Fibroblast of villous mesenchyme (primary cell): ENCODE measurements around the gene C1GALT1. TPM values are rescaled to one million over a fixed set of nuclear protein-coding genes. Genes with fewer than 3 reads are reported as not detected.

ENCODE experiments used
- DNase-seq: peaks from one replicate; pipeline ENCODE4 v3.0.0-alpha.2; 2010; ENCODE audit warnings: low read depth
- H3K4me3 ChIP-seq: 2 replicates; pipeline ENCODE4 v1.5.1; 2011; ENCODE audit warnings: low read depth, mild to moderate bottlenecking, low read length
- total RNA-seq: library from RNA; depleted of rRNA; stranded (reverse); fragments of >200 nt; gene quantifications from 2 replicates; pipeline ENCODE4 v1.2.3, GENCODE V29; 2012
- TF ChIP-seq, protein P1 (sequence below): IDR thresholded peaks from 2 replicates; pipeline ENCODE4 v1.5.1; 2012; ENCODE audit warnings: low read depth, mild to moderate bottlenecking, low read length; ENCODE audit not compliant: insufficient read depth

Gene C1GALT1
- total RNA-seq, 1 donor, result 11.7 TPM

- DNase-seq, result no peak
- TF ChIP-seq, protein P1, sequence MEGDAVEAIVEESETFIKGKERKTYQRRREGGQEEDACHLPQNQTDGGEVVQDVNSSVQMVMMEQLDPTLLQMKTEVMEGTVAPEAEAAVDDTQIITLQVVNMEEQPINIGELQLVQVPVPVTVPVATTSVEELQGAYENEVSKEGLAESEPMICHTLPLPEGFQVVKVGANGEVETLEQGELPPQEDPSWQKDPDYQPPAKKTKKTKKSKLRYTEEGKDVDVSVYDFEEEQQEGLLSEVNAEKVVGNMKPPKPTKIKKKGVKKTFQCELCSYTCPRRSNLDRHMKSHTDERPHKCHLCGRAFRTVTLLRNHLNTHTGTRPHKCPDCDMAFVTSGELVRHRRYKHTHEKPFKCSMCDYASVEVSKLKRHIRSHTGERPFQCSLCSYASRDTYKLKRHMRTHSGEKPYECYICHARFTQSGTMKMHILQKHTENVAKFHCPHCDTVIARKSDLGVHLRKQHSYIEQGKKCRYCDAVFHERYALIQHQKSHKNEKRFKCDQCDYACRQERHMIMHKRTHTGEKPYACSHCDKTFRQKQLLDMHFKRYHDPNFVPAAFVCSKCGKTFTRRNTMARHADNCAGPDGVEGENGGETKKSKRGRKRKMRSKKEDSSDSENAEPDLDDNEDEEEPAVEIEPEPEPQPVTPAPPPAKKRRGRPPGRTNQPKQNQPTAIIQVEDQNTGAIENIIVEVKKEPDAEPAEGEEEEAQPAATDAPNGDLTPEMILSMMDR, result no peak
- H3K4me3 ChIP-seq, result no peak overlapping the region
These were observed 13.0 kb upstream of the C1GALT1 start for GRCh38 chr7:7169296-7169695.

- H3K4me3 ChIP-seq, result no peak overlapping the region
- TF ChIP-seq, protein P1, result no peak
- no peak for DNase-seq
These were observed 8.2 kb upstream of the C1GALT1 start for GRCh38 chr7:7173956-7174632.

- DNase-seq, result no peak
- TF ChIP-seq, protein P1, result no peak
- H3K4me3 ChIP-seq, result no peak overlapping the region
These were observed 7.2 kb upstream of the C1GALT1 start for GRCh38 chr7:7175075-7175695.

- TF ChIP-seq, protein P1, result no peak
- H3K4me3 ChIP-seq, result no peak overlapping the region
- DNase-seq, result peak; percentile 74
These were observed 5.8 kb upstream of the C1GALT1 start for GRCh38 chr7:7176406-7177043.

DNA sequence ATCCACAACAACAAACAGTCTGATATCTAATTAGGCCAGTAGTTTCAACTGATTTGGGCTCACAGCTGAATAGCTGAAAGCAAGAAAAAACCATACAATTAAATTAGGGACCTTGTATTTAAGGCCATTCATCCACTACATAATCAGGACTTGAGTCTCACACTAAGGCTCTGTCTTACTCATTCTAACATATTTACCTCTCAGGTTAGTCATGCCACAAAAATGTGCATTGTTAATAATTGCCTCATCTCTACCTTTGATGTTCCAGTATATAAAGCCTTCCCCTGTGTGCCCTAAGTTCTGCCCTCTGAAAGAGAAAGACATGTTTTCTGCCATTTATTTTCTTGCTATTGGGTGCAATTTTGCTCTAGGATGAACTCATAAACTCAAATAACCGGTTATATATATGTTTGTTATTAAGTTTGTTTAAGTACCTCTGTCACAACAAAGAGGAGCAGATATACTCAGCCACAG, 5.3 kb upstream of the C1GALT1 start:
- no peak overlapping the region for H3K4me3 ChIP-seq
- DNase-seq, result peak; percentile 49
- TF ChIP-seq, protein P1, result no peak

DNA sequence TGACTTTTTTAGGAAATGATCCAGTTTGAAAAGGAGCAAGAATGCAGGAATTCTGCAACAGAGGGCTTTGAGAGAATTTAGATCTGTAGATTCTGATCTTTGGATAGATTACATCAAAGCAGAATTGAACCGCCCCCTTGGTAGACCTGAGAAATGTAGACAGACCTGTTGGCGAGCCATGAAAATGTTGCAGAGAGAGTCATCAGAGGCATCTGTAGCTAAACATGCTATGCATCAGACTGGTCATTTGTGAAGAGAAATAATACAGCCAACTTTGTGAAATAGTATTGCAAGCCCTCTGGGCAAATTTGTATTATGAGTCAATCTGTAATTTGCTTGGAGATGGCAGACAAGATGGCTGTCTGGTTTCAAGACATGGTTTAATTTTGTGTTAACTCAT, 4.3 kb upstream of the C1GALT1 start:
- TF ChIP-seq, protein P1, result no peak
- DNase-seq, result no peak

More for the DNA sequence above, 4.3 kb upstream of the C1GALT1 start:
- H3K4me3 ChIP-seq, result no peak overlapping the region
